SK-N-SH treated with all-trans-retinoic acid at 6 μM for 48 hours (cell line): ENCODE data around the gene ADRA2B.

Source experiments
- ATAC-seq: fragments of 200-7000 bp; cut with Tn5 transposase; 3 replicates; pipeline ENCODE4 v1.9.1; 2020; ENCODE audit warnings: mild to moderate bottlenecking, moderate library complexity
- ARNTL ChIP-seq: fragments of 450-650 bp; formaldehyde crosslinking; IDR thresholded peaks from 2 replicates; pipeline ENCODE4 v1.5.0; 2020; ENCODE audit warnings: low read depth, mild to moderate bottlenecking, moderate library complexity, borderline replicate concordance
- BACH2 ChIP-seq: fragments of 250-450 bp; sonication (Bioruptor Pico); IDR thresholded peaks from 2 replicates; pipeline ENCODE4 v1.9.0; 2021; ENCODE audit warnings: mild to moderate bottlenecking, borderline replicate concordance
- CSDC2 ChIP-seq: fragments of 250-450 bp; sonication (Bioruptor Pico); IDR thresholded peaks from 2 replicates; pipeline ENCODE4 v1.5.0; 2020; ENCODE audit warnings: mild to moderate bottlenecking, moderate library complexity
- ESRRG ChIP-seq: fragments of 250-450 bp; sonication (Bioruptor Pico); IDR thresholded peaks from 2 replicates; pipeline ENCODE4 v1.6.1; 2021; ENCODE audit warnings: mild to moderate bottlenecking
- GLIS3 ChIP-seq: fragments of 250-450 bp; sonication (Bioruptor Pico); IDR thresholded peaks from 2 replicates; pipeline ENCODE4 v1.5.0; 2020; ENCODE audit warnings: mild to moderate bottlenecking, moderate library complexity
- ISL1 ChIP-seq: fragments of 250-450 bp; sonication (Bioruptor Pico); IDR thresholded peaks from 2 replicates; pipeline ENCODE4 v2.1.2; 2022; ENCODE audit warnings: mild to moderate bottlenecking, moderate library complexity
- OSR1 ChIP-seq: fragments of 250-450 bp; sonication (Bioruptor Pico); IDR thresholded peaks from 2 replicates; pipeline ENCODE4 v1.8.0; 2022; ENCODE audit warnings: moderate library complexity, mild to moderate bottlenecking, inconsistent platforms
- PPARA ChIP-seq: fragments of 250-450 bp; sonication (Bioruptor Pico); IDR thresholded peaks from 2 replicates; pipeline ENCODE4 v1.5.0; 2020; ENCODE audit warnings: mild to moderate bottlenecking, borderline replicate concordance
- RARB ChIP-seq: fragments of 250-450 bp; sonication (Bioruptor Pico); IDR thresholded peaks from 2 replicates; pipeline ENCODE4 v1.8.0; 2021; ENCODE audit warnings: mild to moderate bottlenecking, moderate library complexity
- TCF4 ChIP-seq: fragments of 250-450 bp; sonication (Bioruptor Pico); IDR thresholded peaks from 2 replicates; pipeline ENCODE4 v1.8.0; 2021; ENCODE audit warnings: mild to moderate bottlenecking, moderate library complexity, borderline replicate concordance
- TOX ChIP-seq: fragments of 250-450 bp; sonication (Bioruptor Pico); IDR thresholded peaks from 2 replicates; pipeline ENCODE4 v1.8.0; 2021; ENCODE audit warnings: mild to moderate bottlenecking, moderate library complexity, borderline replicate concordance
- ZC3H10 ChIP-seq: fragments of 250-450 bp; sonication (Bioruptor Pico); IDR thresholded peaks from 2 replicates; pipeline ENCODE4 v1.5.1; 2021; ENCODE audit warnings: mild to moderate bottlenecking, moderate library complexity
- ZFP3 ChIP-seq: fragments of 250-450 bp; sonication (Bioruptor Pico); IDR thresholded peaks from 2 replicates; pipeline ENCODE4 v1.5.0; 2020; ENCODE audit warnings: mild to moderate bottlenecking, moderate library complexity
- ZFP30 ChIP-seq: fragments of 450-650 bp; formaldehyde crosslinking; IDR thresholded peaks from 2 replicates; pipeline ENCODE4 v1.5.0; 2022; ENCODE audit warnings: mild to moderate bottlenecking, moderate library complexity
- ZNF565 ChIP-seq: fragments of 450-650 bp; formaldehyde crosslinking; conservative IDR thresholded peaks from 2 replicates; pipeline ENCODE4 v1.5.0; 2020; ENCODE audit warnings: low read depth, mild to moderate bottlenecking, moderate library complexity
- ZNF70 ChIP-seq: fragments of 450-650 bp; formaldehyde crosslinking; IDR thresholded peaks from 2 replicates; pipeline ENCODE4 v1.5.0; 2020; ENCODE audit warnings: mild to moderate bottlenecking, moderate library complexity
- ZNF8 ChIP-seq: fragments of 450-650 bp; formaldehyde crosslinking; IDR thresholded peaks from 2 replicates; pipeline ENCODE4 v1.5.0; 2020; ENCODE audit warnings: mild to moderate bottlenecking, moderate library complexity
- TF ChIP-seq, protein P1 (sequence below): fragments of 250-450 bp; sonication (Bioruptor Pico); IDR thresholded peaks from 2 replicates; pipeline ENCODE4 v1.8.0; 2021; ENCODE audit warnings: low read depth, mild to moderate bottlenecking, moderate library complexity, borderline replicate concordance
- TF ChIP-seq, protein P2 (sequence below): fragments of 250-450 bp; sonication (Bioruptor Pico); IDR thresholded peaks from 2 replicates; pipeline ENCODE4 v1.5.1; 2020; ENCODE audit warnings: low read depth, mild to moderate bottlenecking, moderate library complexity
- TF ChIP-seq, protein P3 (sequence below): fragments of 250-450 bp; sonication (Bioruptor Pico); IDR thresholded peaks from 2 replicates; pipeline ENCODE4 v1.5.0; 2020; ENCODE audit warnings: mild to moderate bottlenecking, moderate library complexity
- TF ChIP-seq, protein P4 (sequence below): fragments of 250-450 bp; sonication (Bioruptor Pico); IDR thresholded peaks from 2 replicates; pipeline ENCODE4 v1.5.1; 2021; ENCODE audit warnings: mild to moderate bottlenecking, moderate library complexity
- TF ChIP-seq, protein P5 (sequence below): fragments of 250-450 bp; sonication (Bioruptor Pico); IDR thresholded peaks from 2 replicates; pipeline ENCODE4 v1.8.0; 2020; ENCODE audit warnings: mild to moderate bottlenecking, moderate library complexity, borderline replicate concordance

Gene ADRA2B

DNA sequence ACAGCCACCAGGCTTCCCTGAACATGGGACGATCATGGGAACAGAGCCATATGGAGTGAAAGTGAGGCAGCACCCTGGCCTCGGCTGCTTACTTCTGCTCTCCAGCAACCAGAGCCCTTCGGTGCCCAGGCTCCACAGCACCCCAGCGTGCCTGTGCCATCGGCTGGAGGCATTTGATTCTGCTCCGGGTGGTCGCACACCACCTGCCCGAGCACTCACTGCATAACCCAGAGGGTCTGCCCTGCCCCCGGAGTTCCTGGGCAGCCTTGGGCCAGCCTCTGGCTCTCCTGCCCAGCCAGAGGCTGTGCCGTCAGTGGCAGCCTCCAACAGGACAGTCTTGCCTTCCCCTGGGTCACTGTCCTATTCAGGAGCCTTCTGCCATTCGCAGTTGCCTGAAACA is 18.1 kb upstream of the ADRA2B start:
- TF ChIP-seq RARB (CRISPR knock-in tag) (no peak), CSDC2 (CRISPR knock-in tag) (no peak), ISL1 (no peak), TOX (CRISPR knock-in tag) (no peak), PPARA (CRISPR knock-in tag) (no peak), ZFP3 (no peak), ZNF70 (CRISPR knock-in tag) (no peak), ZNF565 (no peak), OSR1 (no peak)
- TF ChIP-seq, protein P1, sequence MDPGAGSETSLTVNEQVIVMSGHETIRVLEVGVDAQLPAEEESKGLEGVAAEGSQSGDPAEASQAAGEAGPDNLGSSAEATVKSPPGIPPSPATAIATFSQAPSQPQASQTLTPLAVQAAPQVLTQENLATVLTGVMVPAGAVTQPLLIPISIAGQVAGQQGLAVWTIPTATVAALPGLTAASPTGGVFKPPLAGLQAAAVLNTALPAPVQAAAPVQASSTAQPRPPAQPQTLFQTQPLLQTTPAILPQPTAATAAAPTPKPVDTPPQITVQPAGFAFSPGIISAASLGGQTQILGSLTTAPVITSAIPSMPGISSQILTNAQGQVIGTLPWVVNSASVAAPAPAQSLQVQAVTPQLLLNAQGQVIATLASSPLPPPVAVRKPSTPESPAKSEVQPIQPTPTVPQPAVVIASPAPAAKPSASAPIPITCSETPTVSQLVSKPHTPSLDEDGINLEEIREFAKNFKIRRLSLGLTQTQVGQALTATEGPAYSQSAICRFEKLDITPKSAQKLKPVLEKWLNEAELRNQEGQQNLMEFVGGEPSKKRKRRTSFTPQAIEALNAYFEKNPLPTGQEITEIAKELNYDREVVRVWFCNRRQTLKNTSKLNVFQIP, result no peak
- no peak for ATAC-seq

DNA sequence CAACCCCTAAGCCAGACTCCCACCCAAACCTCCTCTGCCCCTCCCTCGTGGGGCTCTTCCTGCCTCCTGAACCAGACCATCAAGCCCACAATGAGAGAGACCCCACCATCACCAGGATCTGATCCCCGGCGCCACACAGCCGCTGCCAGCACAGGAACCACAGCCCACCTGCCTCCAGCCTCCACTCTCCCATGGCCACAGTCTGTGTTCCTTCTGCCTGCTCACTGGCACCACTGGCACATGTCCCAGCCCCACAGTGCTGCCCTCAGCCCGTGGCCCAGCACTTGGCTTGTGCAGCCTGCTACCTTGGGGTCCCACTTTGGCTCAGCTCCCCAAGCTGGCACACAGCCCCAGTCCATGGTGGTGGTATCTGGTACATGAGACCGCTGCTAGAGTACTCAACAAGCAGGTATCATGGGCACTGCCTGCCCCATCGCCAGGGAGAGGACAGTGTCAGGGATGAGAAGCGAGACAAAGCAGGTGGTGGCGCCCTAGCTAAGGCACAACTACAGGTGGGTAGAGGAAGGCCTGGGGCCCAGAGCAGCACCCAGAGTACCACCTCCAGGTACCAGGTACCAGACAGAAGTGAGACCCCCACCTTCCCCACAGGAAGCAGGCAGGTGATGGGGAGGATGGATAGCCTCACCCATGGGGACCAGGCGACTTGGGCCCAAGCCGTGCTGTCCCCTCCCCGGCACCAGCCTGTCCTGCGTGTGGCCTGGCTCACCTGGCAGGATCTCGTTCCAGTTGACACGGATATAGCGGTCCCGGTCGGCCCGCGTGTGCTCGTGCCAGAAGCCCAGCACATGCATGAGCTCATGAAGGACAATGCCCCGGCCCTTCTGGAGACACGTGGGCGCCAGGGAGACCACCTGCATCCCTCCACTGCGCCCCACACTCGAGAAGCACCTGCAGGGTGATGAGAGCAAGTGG is 15.7 kb upstream of the ADRA2B start:
- ATAC-seq, result no peak
- no peak for TF ChIP-seq ESRRG (CRISPR knock-in tag)
- TF ChIP-seq ARNTL (CRISPR knock-in tag), result no peak
- TF ChIP-seq TOX (CRISPR knock-in tag), result no peak
- TF ChIP-seq CSDC2 (CRISPR knock-in tag), result no peak
- TF ChIP-seq, protein P2, sequence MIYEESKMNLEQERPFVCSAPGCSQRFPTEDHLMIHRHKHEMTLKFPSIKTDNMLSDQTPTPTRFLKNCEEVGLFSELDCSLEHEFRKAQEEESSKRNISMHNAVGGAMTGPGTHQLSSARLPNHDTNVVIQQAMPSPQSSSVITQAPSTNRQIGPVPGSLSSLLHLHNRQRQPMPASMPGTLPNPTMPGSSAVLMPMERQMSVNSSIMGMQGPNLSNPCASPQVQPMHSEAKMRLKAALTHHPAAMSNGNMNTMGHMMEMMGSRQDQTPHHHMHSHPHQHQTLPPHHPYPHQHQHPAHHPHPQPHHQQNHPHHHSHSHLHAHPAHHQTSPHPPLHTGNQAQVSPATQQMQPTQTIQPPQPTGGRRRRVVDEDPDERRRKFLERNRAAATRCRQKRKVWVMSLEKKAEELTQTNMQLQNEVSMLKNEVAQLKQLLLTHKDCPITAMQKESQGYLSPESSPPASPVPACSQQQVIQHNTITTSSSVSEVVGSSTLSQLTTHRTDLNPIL (CRISPR knock-in tag), result no peak
- TF ChIP-seq RARB (CRISPR knock-in tag), result no peak
- TF ChIP-seq, protein P3, sequence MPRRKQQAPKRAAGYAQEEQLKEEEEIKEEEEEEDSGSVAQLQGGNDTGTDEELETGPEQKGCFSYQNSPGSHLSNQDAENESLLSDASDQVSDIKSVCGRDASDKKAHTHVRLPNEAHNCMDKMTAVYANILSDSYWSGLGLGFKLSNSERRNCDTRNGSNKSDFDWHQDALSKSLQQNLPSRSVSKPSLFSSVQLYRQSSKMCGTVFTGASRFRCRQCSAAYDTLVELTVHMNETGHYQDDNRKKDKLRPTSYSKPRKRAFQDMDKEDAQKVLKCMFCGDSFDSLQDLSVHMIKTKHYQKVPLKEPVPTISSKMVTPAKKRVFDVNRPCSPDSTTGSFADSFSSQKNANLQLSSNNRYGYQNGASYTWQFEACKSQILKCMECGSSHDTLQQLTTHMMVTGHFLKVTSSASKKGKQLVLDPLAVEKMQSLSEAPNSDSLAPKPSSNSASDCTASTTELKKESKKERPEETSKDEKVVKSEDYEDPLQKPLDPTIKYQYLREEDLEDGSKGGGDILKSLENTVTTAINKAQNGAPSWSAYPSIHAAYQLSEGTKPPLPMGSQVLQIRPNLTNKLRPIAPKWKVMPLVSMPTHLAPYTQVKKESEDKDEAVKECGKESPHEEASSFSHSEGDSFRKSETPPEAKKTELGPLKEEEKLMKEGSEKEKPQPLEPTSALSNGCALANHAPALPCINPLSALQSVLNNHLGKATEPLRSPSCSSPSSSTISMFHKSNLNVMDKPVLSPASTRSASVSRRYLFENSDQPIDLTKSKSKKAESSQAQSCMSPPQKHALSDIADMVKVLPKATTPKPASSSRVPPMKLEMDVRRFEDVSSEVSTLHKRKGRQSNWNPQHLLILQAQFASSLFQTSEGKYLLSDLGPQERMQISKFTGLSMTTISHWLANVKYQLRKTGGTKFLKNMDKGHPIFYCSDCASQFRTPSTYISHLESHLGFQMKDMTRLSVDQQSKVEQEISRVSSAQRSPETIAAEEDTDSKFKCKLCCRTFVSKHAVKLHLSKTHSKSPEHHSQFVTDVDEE (CRISPR knock-in tag), result no peak
- TF ChIP-seq, protein P4, sequence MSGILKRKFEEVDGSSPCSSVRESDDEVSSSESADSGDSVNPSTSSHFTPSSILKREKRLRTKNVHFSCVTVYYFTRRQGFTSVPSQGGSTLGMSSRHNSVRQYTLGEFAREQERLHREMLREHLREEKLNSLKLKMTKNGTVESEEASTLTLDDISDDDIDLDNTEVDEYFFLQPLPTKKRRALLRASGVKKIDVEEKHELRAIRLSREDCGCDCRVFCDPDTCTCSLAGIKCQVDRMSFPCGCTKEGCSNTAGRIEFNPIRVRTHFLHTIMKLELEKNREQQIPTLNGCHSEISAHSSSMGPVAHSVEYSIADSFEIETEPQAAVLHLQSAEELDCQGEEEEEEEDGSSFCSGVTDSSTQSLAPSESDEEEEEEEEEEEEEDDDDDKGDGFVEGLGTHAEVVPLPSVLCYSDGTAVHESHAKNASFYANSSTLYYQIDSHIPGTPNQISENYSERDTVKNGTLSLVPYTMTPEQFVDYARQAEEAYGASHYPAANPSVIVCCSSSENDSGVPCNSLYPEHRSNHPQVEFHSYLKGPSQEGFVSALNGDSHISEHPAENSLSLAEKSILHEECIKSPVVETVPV (CRISPR knock-in tag), result no peak
- TF ChIP-seq TCF4 (CRISPR knock-in tag), result no peak
- TF ChIP-seq ZFP3, result no peak
- TF ChIP-seq ZNF8 (CRISPR knock-in tag), result no peak
- no peak for TF ChIP-seq ZC3H10 (CRISPR knock-in tag)
- no peak for TF ChIP-seq GLIS3 (CRISPR knock-in tag)
- no peak for TF ChIP-seq BACH2 (CRISPR knock-in tag)
- no peak for TF ChIP-seq ZNF565
- TF ChIP-seq ZFP30 (CRISPR knock-in tag), result no peak
- TF ChIP-seq, protein P5, sequence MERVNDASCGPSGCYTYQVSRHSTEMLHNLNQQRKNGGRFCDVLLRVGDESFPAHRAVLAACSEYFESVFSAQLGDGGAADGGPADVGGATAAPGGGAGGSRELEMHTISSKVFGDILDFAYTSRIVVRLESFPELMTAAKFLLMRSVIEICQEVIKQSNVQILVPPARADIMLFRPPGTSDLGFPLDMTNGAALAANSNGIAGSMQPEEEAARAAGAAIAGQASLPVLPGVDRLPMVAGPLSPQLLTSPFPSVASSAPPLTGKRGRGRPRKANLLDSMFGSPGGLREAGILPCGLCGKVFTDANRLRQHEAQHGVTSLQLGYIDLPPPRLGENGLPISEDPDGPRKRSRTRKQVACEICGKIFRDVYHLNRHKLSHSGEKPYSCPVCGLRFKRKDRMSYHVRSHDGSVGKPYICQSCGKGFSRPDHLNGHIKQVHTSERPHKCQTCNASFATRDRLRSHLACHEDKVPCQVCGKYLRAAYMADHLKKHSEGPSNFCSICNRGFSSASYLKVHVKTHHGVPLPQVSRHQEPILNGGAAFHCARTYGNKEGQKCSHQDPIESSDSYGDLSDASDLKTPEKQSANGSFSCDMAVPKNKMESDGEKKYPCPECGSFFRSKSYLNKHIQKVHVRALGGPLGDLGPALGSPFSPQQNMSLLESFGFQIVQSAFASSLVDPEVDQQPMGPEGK (CRISPR knock-in tag), result no peak
- no peak for TF ChIP-seq OSR1
- TF ChIP-seq, protein P1, result no peak
